GM10266 (cell line): Measurements from ENCODE around the gene MRGPRF.

Experiments
- DNase-seq: peaks from one replicate; pipeline ENCODE4 v3.0.0; 2012; ENCODE audit errors: extremely low spot score
- CTCF ChIP-seq: IDR thresholded peaks from 2 replicates; pipeline ENCODE4 v1.5.1; 2012; ENCODE audit warnings: mild to moderate bottlenecking, low read depth; ENCODE audit not compliant: control insufficient read depth, insufficient read depth; ENCODE audit errors: missing control alignments

Gene MRGPRF

GRCh38 chr11:68996376-68997123, 16.5 kb downstream of the MRGPRF start:
- no peak for DNase-seq
- no peak for TF ChIP-seq CTCF

GRCh38 chr11:68994894-68995285, 18.2 kb downstream of the MRGPRF start:
- TF ChIP-seq CTCF, result no peak
- DNase-seq, result no peak

- no peak for DNase-seq
- no peak for TF ChIP-seq CTCF
Measured at GRCh38 chr11:68994161-68994893, 18.7 kb downstream of the MRGPRF start.

- no peak for TF ChIP-seq CTCF
- DNase-seq, result no peak
Measured at GRCh38 chr11:68993546-68993945, 19.5 kb downstream of the MRGPRF start.

GRCh38 chr11:68992743-68993255, 20.2 kb downstream of the MRGPRF start:
- DNase-seq, result no peak
- TF ChIP-seq CTCF, result no peak

- DNase-seq, result no peak
- no peak for TF ChIP-seq CTCF
Measured at GRCh38 chr11:68990995-68991780, 21.9 kb downstream of the MRGPRF start.
